ENCODE data around the gene DHX32. TPM values are rescaled to one million over a fixed set of nuclear protein-coding genes. Genes with fewer than 3 reads are reported as not detected.

Gene DHX32
- total RNA-seq, 1 donor from 2014 or later = 48.1 TPM

- intact Hi-C loops (cut with micrococcal nuclease) = no loop called here
- no peak for ATAC-seq
- DNase-seq = no peak
Observed at GRCh38 chr10:125788156-125789034, 92.7 kb downstream of the DHX32 start.

Small RNA genes within 50 kb of the gene (microRNA-seq; reads per million reads assigned to microRNA genes)
- not detected for gene MIR4484 (ENCODE audit: borderline number of aligned reads)

Other genes with a start within 250 kb of the DHX32 start
- not detected for gene TEX36, start 198.1 kb downstream of the DHX32 start, total RNA-seq
- 9.9 TPM for gene EDRF1, start 161.6 kb downstream of the DHX32 start, total RNA-seq
- gene MMP21, start 105.5 kb downstream of the DHX32 start, total RNA-seq = not detected
- 75.2 TPM for gene UROS, start 58.0 kb downstream of the DHX32 start, total RNA-seq
- gene BCCIP, start 57.7 kb downstream of the DHX32 start, total RNA-seq = 43.4 TPM
- gene FANK1, start 15.3 kb upstream of the DHX32 start, total RNA-seq = 0.35 TPM